Uterus (tissue), 2 donors: ENCODE results near the gene GMPS.

Experiments
- CTCF ChIP-seq, 4 experiments: fragments of 200-600 bp in 2 of 4; fragments of 450-650 bp in 2 of 4; sonication (generic) in 2 of 4; IDR thresholded peaks; one replicate each; pipeline ENCODE4 v1.5.1; 2016 to 2019; ENCODE audit warnings: antibody characterized with exemption in 4 of 4, mild to moderate bottlenecking in 2 of 4, moderate library complexity in 1 of 4
- POLR2A ChIP-seq, 2 donors: fragments of 450-650 bp; IDR thresholded peaks; one replicate each; pipeline ENCODE4 v1.6.1; 2016; ENCODE audit warnings: antibody characterized with exemption in 2 of 2, mild to moderate bottlenecking in 1 of 2, moderate library complexity in 1 of 2

- TF ChIP-seq POLR2A (IDR thresholded peaks at IDR 0.05) (no peak), CTCF (IDR thresholded peaks at IDR 0.05) (no peak)
Measured at GRCh38 chr3:155978324-155978723, 107.9 kb downstream of the GMPS start.
